ENCODE measurements around the gene HEXB. TPM values are rescaled to one million over a fixed set of nuclear protein-coding genes. Genes with fewer than 3 reads are reported as not detected.
"Not testable (repeated sequence)": the region's sequence is repeated elsewhere in the genome, so short reads cannot be mapped to it uniquely, and the experiment has no call there.

Gene HEXB
- total RNA-seq, 2 experiments from 2014 or later: 46.2 to 49.1 TPM

GRCh38 chr5:74722271-74722670 is 37.2 kb downstream of the HEXB start:
- H3K36me3 Mint-ChIP-seq (ENCODE audit: low read depth): peaks cover 32% of the 10 kb centered on the region
- CTCF ChIA-PET: interaction anchor here (2.1 kb wide), 1 partner anchor 82 kb away, joined by 4 read pairs; the partner anchor contains the start of gene ENC1

GRCh38 chr5:74725331-74725730 is 40.3 kb downstream of the HEXB start:
- Mint-ChIP-seq H3K9me3 (no peaks in the 10 kb centered on the region), H3K4me3 (no peak overlapping the region), H3K27me3 (no peaks in the 10 kb centered on the region), H3K4me1 (ENCODE audit: low read depth) (no peaks in the 10 kb centered on the region), H3K27ac (no peak overlapping the region), H3K36me3 (ENCODE audit: low read depth) (peaks cover 28% of the 10 kb centered on the region)
- DNase-seq: no peak
- CTCF ChIA-PET: no interaction called here
- intact Hi-C loops (cut with micrococcal nuclease): no loop called here
- no peak for ATAC-seq
- POLR2A ChIA-PET: interaction anchor here (1.5 kb wide), 1 partner anchor 21 kb away, joined by 3 read pairs; no protein-coding TSS in a partner anchor
- no peak for TF ChIP-seq CTCF (IDR thresholded peaks at IDR 0.05)

More at GRCh38 chr5:74722271-74722670, 37.2 kb downstream of the HEXB start:
- H3K4me1 Mint-ChIP-seq (ENCODE audit: low read depth): no peaks in the 10 kb centered on the region
- H3K4me3 Mint-ChIP-seq: no peak overlapping the region
- no peaks in the 10 kb centered on the region for H3K27me3 Mint-ChIP-seq
- TF ChIP-seq CTCF (IDR thresholded peaks at IDR 0.05): no peak
- H3K9me3 Mint-ChIP-seq: no peaks in the 10 kb centered on the region
- POLR2A ChIA-PET: interaction anchor here (0.6 kb wide), 1 partner anchor 926 kb away, joined by 3 read pairs; no protein-coding TSS in a partner anchor
- no peak overlapping the region for H3K27ac Mint-ChIP-seq
- ATAC-seq (no peak), DNase-seq (no peak)
- intact Hi-C loops (cut with micrococcal nuclease): no loop called here

GRCh38 chr5:74736759-74737158 is 51.7 kb downstream of the HEXB start:
- POLR2A ChIA-PET: interaction anchor here (1.2 kb wide), 1 partner anchor 30 kb away, joined by 3 read pairs; the partner anchor contains the start of genes GFM2 and NSA2
- no peaks in the 10 kb centered on the region for H3K4me1 Mint-ChIP-seq (ENCODE audit: low read depth)
- intact Hi-C loops (cut with micrococcal nuclease): no loop called here
- peaks cover 15% of the 10 kb centered on the region for H3K36me3 Mint-ChIP-seq (ENCODE audit: low read depth)
- no peak for DNase-seq
- no peaks in the 10 kb centered on the region for H3K9me3 Mint-ChIP-seq
- no peak overlapping the region for H3K27ac Mint-ChIP-seq
- no peak for ATAC-seq
- CTCF ChIA-PET: no interaction called here
- H3K4me3 Mint-ChIP-seq: no peak overlapping the region
- TF ChIP-seq CTCF (IDR thresholded peaks at IDR 0.05): no peak
- H3K27me3 Mint-ChIP-seq: no peaks in the 10 kb centered on the region

DNA sequence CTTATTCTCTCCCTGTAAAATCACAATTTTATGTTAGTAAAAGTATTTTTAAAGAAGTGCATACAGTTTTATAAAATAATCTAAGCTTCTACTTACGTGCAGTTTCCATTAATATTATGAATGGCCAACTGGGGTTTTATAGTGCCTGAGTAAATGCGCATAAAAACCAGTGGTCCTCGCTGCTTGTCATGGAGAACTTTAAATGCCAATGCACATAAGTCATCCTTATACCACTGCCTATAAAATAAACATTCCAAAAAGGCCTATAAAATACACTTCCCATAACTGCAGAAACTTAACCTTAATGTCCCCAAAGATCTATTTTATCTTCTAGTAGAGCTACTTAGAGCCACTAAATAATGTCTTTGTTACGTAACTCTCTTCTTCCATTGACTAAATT is 53.4 kb downstream of the HEXB start:
- no peak overlapping the region for H3K4me3 Mint-ChIP-seq
- no peaks in the 10 kb centered on the region for H3K4me1 Mint-ChIP-seq (ENCODE audit: low read depth)
- H3K9me3 Mint-ChIP-seq: no peaks in the 10 kb centered on the region
- ChIA-PET CTCF (interaction anchor here (1.5 kb wide), 1 partner anchor 23 kb away, joined by 3 read pairs; no protein-coding TSS in a partner anchor), POLR2A (no interaction called here)
- no peak for TF ChIP-seq CTCF (IDR thresholded peaks at IDR 0.05)
- ATAC-seq (no peak), DNase-seq (no peak)
- intact Hi-C loops (cut with micrococcal nuclease): no loop called here
- peaks cover 18% of the 10 kb centered on the region for H3K36me3 Mint-ChIP-seq (ENCODE audit: low read depth)
- no peaks in the 10 kb centered on the region for H3K27me3 Mint-ChIP-seq
- no peak overlapping the region for H3K27ac Mint-ChIP-seq

GRCh38 chr5:74748742-74749141 is 63.7 kb downstream of the HEXB start:
- ATAC-seq; CTCF ChIA-PET; DNase-seq; H3K4me3 Mint-ChIP-seq; intact Hi-C loops (cut with micrococcal nuclease); H3K4me1 Mint-ChIP-seq (ENCODE audit: low read depth); H3K27ac Mint-ChIP-seq; H3K9me3 Mint-ChIP-seq; H3K27me3 Mint-ChIP-seq: not testable (repeated sequence)
- POLR2A ChIA-PET: interaction anchor here (1.0 kb wide), 1 partner anchor 73 kb away, joined by 3 read pairs; no protein-coding TSS in a partner anchor
- peaks cover 39% of the 10 kb centered on the region for H3K36me3 Mint-ChIP-seq (ENCODE audit: low read depth)

All from activated CD8-positive, alpha-beta T cell treated with anti-CD3 and anti-CD28 coated beads for 36 hours (primary cell).